Liver (tissue), 9 donors: Measurements from ENCODE around the gene VAC14. TPM values are rescaled to one million over a fixed set of nuclear protein-coding genes. Genes with fewer than 3 reads are reported as not detected.

Experiments
- DNase-seq: peaks from one replicate; pipeline ENCODE4 v3.0.0-alpha.2; 2017; ENCODE audit warnings: low spot score
- H3K27ac ChIP-seq, 2 donors: one replicate each; pipeline ENCODE4 v1.7.0; 2013; ENCODE audit warnings: inconsistent platforms in 2 of 2, low read length in 2 of 2, control low read depth in 1 of 2, low read depth in 1 of 2, mild to moderate bottlenecking in 1 of 2
- H3K27me3 ChIP-seq, 4 donors: one replicate each; pipeline versions ENCODE4 v1.6.1 to v1.7.0; 2013; ENCODE audit warnings: low read length in 3 of 4, inconsistent platforms in 1 of 4, mild to moderate bottlenecking in 1 of 4, moderate library complexity in 1 of 4; ENCODE audit not compliant: control insufficient read depth in 4 of 4, insufficient read depth in 4 of 4
- H3K36me3 ChIP-seq, 4 donors: one replicate each; pipeline versions ENCODE4 v1.6.1 to v1.7.0; 2013; ENCODE audit warnings: low read length in 3 of 4, mild to moderate bottlenecking in 3 of 4, low read depth in 1 of 4, moderate library complexity in 1 of 4; ENCODE audit not compliant: control insufficient read depth in 4 of 4, insufficient read depth in 3 of 4
- H3K4me1 ChIP-seq, 4 donors: one replicate each; pipeline versions ENCODE4 v1.6.1 to v1.7.0; 2013; ENCODE audit warnings: low read length in 3 of 4, mild to moderate bottlenecking in 3 of 4, moderate library complexity in 1 of 4; ENCODE audit not compliant: control insufficient read depth in 4 of 4, insufficient read depth in 4 of 4
- H3K4me3 ChIP-seq, 3 donors: one replicate each; pipeline versions ENCODE4 v1.6.1 to v1.7.0; 2013; ENCODE audit warnings: low read length in 3 of 3, control low read depth in 1 of 3, low read depth in 1 of 3, mild to moderate bottlenecking in 1 of 3
- H3K9ac ChIP-seq, 2 donors: one replicate each; pipeline ENCODE4 v1.7.0; 2013; ENCODE audit warnings: low read length in 2 of 2, mild to moderate bottlenecking in 2 of 2, moderate library complexity in 2 of 2, control low read depth in 1 of 2, low read depth in 1 of 2
- H3K9me3 ChIP-seq, 4 donors: one replicate each; pipeline versions ENCODE4 v1.6.1 to v1.7.0; 2013; ENCODE audit warnings: low read length in 3 of 4; ENCODE audit not compliant: control insufficient read depth in 4 of 4
- EGR1 ChIP-seq, 2 donors: IDR thresholded peaks; 2 replicates each; pipeline ENCODE4 v1.6.1; 2016 to 2018; ENCODE audit warnings: antibody characterized with exemption in 2 of 2, low read depth in 2 of 2
- FOXA1 ChIP-seq: IDR thresholded peaks from 2 replicates; pipeline ENCODE4 v1.6.1; 2016; ENCODE audit warnings: antibody characterized with exemption
- FOXA2 ChIP-seq: IDR thresholded peaks from 2 replicates; pipeline ENCODE4 v1.6.1; 2016; ENCODE audit warnings: antibody characterized with exemption
- GABPA ChIP-seq, 2 donors: IDR thresholded peaks in 1 of 2; conservative IDR thresholded peaks in 1 of 2; 2 replicates each; pipeline ENCODE4 v1.6.1; 2016; ENCODE audit warnings: antibody characterized with exemption in 2 of 2, mild to moderate bottlenecking in 1 of 2, moderate library complexity in 1 of 2
- HNF4A ChIP-seq, 2 donors: conservative IDR thresholded peaks; 2 replicates each; pipeline ENCODE4 v1.6.1; 2016; ENCODE audit warnings: antibody characterized with exemption in 2 of 2, mild to moderate bottlenecking in 2 of 2
- HNF4G ChIP-seq: IDR thresholded peaks from 2 replicates; pipeline ENCODE4 v1.6.1; 2016; ENCODE audit warnings: antibody characterized with exemption
- JUND ChIP-seq, 2 donors: IDR thresholded peaks; 2 replicates each; pipeline ENCODE4 v1.6.1; 2016; ENCODE audit warnings: antibody characterized with exemption in 2 of 2
- NR2F2 ChIP-seq: IDR thresholded peaks from 2 replicates; pipeline ENCODE4 v1.6.1; 2016; ENCODE audit warnings: antibody characterized with exemption
- RAD21 ChIP-seq, 2 donors: IDR thresholded peaks; 2 replicates each; pipeline ENCODE4 v1.6.1; 2016; ENCODE audit warnings: antibody characterized with exemption in 2 of 2, mild to moderate bottlenecking in 2 of 2
- RXRA ChIP-seq, 2 donors: IDR thresholded peaks; 2 replicates each; pipeline ENCODE4 v1.6.1; 2017 to 2018; ENCODE audit warnings: antibody characterized with exemption in 2 of 2, mild to moderate bottlenecking in 1 of 2
- SP1 ChIP-seq: IDR thresholded peaks from 2 replicates; pipeline ENCODE4 v1.6.1; 2018; ENCODE audit warnings: antibody characterized with exemption, mild to moderate bottlenecking
- TAF1 ChIP-seq: conservative IDR thresholded peaks from 2 replicates; pipeline ENCODE4 v1.6.1; 2016; ENCODE audit warnings: antibody characterized with exemption, mild to moderate bottlenecking
- YY1 ChIP-seq: IDR thresholded peaks from 2 replicates; pipeline ENCODE4 v1.6.1; 2016; ENCODE audit warnings: antibody characterized with exemption, mild to moderate bottlenecking
- WGBS: extraction: QIAGEN DNeasy Blood & Tissue Kit; methylation state at CpG from one replicate; pipeline ENCODE4 v1.1.7; 2013; 5-methylcytosine and 5-hydroxymethylcytosine counted together
- polyA plus RNA-seq, 2 donors: library from polyadenylated mRNA; stranded (reverse) in 1 of 2; unstranded in 1 of 2; fragments of 200-250 nt in 1 of 2; fragments of >200 nt in 1 of 2; fragmentation: Nextera tagmentation in 1 of 2; extraction: Ambion mirVana in 1 of 2; gene quantifications; one replicate each; pipeline versions ENCODE4 v1.2.1 to v1.2.3, GENCODE V29; 2013 to 2015
- total RNA-seq, 2 donors: library from RNA; depleted of rRNA; stranded (reverse); fragments of >200 nt; gene quantifications; one replicate each; pipeline ENCODE4 v1.2.3, GENCODE V29; 2014
- TF ChIP-seq, protein P1 (sequence below): IDR thresholded peaks from 2 replicates; pipeline ENCODE4 v1.6.1; 2016; ENCODE audit warnings: antibody characterized with exemption, mild to moderate bottlenecking
- TF ChIP-seq, protein P2 (sequence below): IDR thresholded peaks from 2 replicates; pipeline ENCODE4 v1.6.1; 2016; ENCODE audit warnings: antibody characterized with exemption
- TF ChIP-seq, protein P3 (sequence below): fragments of 150-350 bp; IDR thresholded peaks from 2 replicates; pipeline ENCODE4 v1.5.1; 2017; ENCODE audit warnings: improper control_type of control experiment, low read depth, low read length; ENCODE audit not compliant: missing input control
- TF ChIP-seq, protein P4 (sequence below): IDR thresholded peaks from 2 replicates; pipeline ENCODE4 v1.6.1; 2016; ENCODE audit warnings: antibody characterized with exemption
- TF ChIP-seq, protein P5 (sequence below): IDR thresholded peaks from 2 replicates; pipeline ENCODE4 v1.6.1; 2016; ENCODE audit warnings: antibody characterized with exemption
- donor health status: healthy.
- donor health status: healthy.
- donor health status: healthy.
- donor health status: healthy.
- donor health status: healthy.

Gene VAC14
- total and polyA plus RNA-seq, 4 donors: 16.7 to 29.8 (median 20.5) TPM

DNA sequence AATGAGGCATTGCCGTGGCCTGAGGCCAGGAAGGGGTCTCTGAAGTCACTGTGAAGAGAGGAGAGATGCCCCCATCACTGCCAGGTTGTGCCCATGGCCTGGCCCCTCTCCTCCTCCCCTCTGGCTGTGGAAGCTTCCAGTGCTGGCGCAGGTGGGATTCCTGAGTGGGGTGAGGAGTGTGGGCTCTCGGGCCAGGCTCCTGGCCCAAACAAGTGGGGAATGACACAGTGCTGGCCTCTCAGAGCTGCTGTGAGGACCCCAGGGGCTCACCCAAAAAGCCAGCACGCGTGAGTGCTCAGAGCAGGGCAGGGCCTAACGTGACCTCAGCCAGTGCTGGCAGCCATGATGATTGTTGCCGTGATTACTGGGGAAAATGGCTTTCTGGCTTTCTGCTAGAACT lies 61.6 kb downstream of the VAC14 start:
- H3K36me3 ChIP-seq: peaks cover 0 to 2% (median 0%) of the 10 kb centered on the region in 4 donors
- no peak overlapping the region for H3K4me3 ChIP-seq
- DNase-seq: no peak
- peaks cover 18 to 57% (median 39%) of the 10 kb centered on the region in 4 donors for H3K4me1 ChIP-seq
- 90% methylated on average over 7 of the region's 7 CpGs for WGBS
- no peaks in the 10 kb centered on the region for H3K27me3 ChIP-seq
- TF ChIP-seq RXRA (IDR thresholded peaks at IDR 0.05) (no peak), HNF4A (conservative IDR thresholded peaks at IDR 0.05) (no peak)
- TF ChIP-seq, protein P1, sequence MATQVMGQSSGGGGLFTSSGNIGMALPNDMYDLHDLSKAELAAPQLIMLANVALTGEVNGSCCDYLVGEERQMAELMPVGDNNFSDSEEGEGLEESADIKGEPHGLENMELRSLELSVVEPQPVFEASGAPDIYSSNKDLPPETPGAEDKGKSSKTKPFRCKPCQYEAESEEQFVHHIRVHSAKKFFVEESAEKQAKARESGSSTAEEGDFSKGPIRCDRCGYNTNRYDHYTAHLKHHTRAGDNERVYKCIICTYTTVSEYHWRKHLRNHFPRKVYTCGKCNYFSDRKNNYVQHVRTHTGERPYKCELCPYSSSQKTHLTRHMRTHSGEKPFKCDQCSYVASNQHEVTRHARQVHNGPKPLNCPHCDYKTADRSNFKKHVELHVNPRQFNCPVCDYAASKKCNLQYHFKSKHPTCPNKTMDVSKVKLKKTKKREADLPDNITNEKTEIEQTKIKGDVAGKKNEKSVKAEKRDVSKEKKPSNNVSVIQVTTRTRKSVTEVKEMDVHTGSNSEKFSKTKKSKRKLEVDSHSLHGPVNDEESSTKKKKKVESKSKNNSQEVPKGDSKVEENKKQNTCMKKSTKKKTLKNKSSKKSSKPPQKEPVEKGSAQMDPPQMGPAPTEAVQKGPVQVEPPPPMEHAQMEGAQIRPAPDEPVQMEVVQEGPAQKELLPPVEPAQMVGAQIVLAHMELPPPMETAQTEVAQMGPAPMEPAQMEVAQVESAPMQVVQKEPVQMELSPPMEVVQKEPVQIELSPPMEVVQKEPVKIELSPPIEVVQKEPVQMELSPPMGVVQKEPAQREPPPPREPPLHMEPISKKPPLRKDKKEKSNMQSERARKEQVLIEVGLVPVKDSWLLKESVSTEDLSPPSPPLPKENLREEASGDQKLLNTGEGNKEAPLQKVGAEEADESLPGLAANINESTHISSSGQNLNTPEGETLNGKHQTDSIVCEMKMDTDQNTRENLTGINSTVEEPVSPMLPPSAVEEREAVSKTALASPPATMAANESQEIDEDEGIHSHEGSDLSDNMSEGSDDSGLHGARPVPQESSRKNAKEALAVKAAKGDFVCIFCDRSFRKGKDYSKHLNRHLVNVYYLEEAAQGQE: no peak
- peak overlapping the region; percentile 95 to 99 for H3K27ac ChIP-seq
- no peaks in the 10 kb centered on the region for H3K9me3 ChIP-seq
- H3K9ac ChIP-seq: peak overlapping the region; percentile 19 to 47

DNA sequence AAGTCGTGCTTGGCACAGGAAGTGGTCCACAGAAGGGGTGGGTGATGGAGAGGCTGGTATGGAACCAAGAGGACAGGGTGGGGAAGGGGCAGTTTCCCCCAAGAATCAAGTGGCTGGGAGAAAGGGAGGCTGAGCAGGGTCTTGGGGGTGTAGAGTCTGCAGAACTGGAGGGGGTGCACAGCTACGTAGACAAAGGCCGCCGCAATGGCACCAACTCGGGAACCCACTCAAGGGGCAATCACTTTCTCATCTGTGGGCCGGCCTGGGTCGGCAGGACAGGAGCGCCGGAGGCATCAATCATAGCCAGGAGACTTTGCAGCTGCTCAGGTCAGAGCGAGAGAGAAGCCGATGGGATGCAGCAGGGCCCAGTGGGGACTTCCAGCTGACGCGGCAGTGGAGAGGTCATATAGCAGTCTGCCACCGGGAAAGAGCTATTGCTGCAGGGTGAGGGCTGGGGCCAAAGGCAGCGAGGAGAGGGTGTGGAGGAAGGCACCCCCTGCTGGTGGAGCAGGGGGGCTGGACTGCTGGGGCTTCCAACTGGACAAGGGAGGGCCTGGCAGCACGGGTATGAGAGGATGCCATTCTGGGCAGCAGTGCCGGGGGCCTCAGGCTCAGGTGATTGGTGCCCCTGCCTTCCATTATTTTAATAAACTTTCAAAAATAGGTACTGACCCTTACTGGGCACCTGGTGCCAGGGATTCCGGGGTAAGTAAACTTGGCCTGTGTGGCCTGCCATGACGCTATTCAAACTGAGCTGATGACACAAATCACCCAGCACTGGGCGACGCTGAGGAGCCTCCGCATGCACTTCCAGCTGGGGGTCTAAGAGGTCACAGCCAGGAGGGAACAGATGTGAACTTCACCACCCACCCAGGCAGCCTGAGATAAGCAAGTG lies 62.6 kb downstream of the VAC14 start:
- H3K27me3 ChIP-seq: no peaks in the 10 kb centered on the region
- TF ChIP-seq TAF1 (no peak), NR2F2 (no peak), HNF4A (conservative IDR thresholded peaks at IDR 0.05) (peak; percentile 55 to 61), RXRA (IDR thresholded peaks at IDR 0.05) (peak; percentile 67 to 77), YY1 (peak; percentile 67), FOXA2 (no peak), RAD21 (IDR thresholded peaks at IDR 0.05) (peak; percentile 95 to 97), EGR1 (IDR thresholded peaks at IDR 0.05; ENCODE audit: low read depth in 2 of 2) (no peak), SP1 (peak; percentile 62), JUND (IDR thresholded peaks at IDR 0.05) (no peak), GABPA (IDR thresholded peaks at IDR 0.05 in 1 of 2, conservative IDR thresholded peaks at IDR 0.05 in 1 of 2) (no peak), HNF4G (no peak), FOXA1 (no peak)
- TF ChIP-seq, protein P2, sequence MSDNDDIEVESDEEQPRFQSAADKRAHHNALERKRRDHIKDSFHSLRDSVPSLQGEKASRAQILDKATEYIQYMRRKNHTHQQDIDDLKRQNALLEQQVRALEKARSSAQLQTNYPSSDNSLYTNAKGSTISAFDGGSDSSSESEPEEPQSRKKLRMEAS: peak; percentile 33
- TF ChIP-seq, protein P3, sequence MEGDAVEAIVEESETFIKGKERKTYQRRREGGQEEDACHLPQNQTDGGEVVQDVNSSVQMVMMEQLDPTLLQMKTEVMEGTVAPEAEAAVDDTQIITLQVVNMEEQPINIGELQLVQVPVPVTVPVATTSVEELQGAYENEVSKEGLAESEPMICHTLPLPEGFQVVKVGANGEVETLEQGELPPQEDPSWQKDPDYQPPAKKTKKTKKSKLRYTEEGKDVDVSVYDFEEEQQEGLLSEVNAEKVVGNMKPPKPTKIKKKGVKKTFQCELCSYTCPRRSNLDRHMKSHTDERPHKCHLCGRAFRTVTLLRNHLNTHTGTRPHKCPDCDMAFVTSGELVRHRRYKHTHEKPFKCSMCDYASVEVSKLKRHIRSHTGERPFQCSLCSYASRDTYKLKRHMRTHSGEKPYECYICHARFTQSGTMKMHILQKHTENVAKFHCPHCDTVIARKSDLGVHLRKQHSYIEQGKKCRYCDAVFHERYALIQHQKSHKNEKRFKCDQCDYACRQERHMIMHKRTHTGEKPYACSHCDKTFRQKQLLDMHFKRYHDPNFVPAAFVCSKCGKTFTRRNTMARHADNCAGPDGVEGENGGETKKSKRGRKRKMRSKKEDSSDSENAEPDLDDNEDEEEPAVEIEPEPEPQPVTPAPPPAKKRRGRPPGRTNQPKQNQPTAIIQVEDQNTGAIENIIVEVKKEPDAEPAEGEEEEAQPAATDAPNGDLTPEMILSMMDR: peak; percentile 91
- TF ChIP-seq, protein P4, sequence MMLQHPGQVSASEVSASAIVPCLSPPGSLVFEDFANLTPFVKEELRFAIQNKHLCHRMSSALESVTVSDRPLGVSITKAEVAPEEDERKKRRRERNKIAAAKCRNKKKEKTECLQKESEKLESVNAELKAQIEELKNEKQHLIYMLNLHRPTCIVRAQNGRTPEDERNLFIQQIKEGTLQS: peak; percentile 24
- TF ChIP-seq, protein P5, sequence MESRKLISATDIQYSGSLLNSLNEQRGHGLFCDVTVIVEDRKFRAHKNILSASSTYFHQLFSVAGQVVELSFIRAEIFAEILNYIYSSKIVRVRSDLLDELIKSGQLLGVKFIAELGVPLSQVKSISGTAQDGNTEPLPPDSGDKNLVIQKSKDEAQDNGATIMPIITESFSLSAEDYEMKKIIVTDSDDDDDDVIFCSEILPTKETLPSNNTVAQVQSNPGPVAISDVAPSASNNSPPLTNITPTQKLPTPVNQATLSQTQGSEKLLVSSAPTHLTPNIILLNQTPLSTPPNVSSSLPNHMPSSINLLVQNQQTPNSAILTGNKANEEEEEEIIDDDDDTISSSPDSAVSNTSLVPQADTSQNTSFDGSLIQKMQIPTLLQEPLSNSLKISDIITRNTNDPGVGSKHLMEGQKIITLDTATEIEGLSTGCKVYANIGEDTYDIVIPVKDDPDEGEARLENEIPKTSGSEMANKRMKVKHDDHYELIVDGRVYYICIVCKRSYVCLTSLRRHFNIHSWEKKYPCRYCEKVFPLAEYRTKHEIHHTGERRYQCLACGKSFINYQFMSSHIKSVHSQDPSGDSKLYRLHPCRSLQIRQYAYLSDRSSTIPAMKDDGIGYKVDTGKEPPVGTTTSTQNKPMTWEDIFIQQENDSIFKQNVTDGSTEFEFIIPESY: no peak
- TF ChIP-seq, protein P1: peak; percentile 46
- no peaks in the 10 kb centered on the region for H3K9me3 ChIP-seq
- H3K4me1 ChIP-seq: peaks cover 18 to 51% (median 36%) of the 10 kb centered on the region in 4 donors
- H3K36me3 ChIP-seq: peaks cover 0 to under 1% (median 0%) of the 10 kb centered on the region in 4 donors
- 38% methylated on average over 22 of the region's 22 CpGs for WGBS
- no peak overlapping the region for H3K4me3 ChIP-seq
- peak overlapping the region; percentile 3 to 66 for H3K9ac ChIP-seq
- peak; percentile 70 for DNase-seq
- H3K27ac ChIP-seq: peak overlapping the region; percentile 95 to 99
